GM12878 (cell line): ENCODE data around the gene RBM42. TPM values are rescaled to one million over a fixed set of nuclear protein-coding genes. Genes with fewer than 3 reads are reported as not detected.

ENCODE experiments used
- ATF3 ChIP-seq: IDR thresholded peaks from 2 replicates; pipeline ENCODE4 v1.6.1; 2011; ENCODE audit warnings: low read depth, mild to moderate bottlenecking, low read length, moderate library complexity, borderline replicate concordance; ENCODE audit errors: extremely low read depth
- CEBPB ChIP-seq, 2 experiments: fragments of 150-350 bp in 1 of 2; IDR thresholded peaks; 2 replicates each; pipeline ENCODE4 v1.6.1; 2012 to 2014; ENCODE audit warnings: low read depth in 2 of 2, low read length in 2 of 2, borderline replicate concordance in 1 of 2, inconsistent platforms in 1 of 2
- CHD2 ChIP-seq: IDR thresholded peaks from 2 replicates; pipeline ENCODE4 v1.6.1; 2011; ENCODE audit warnings: low read depth, low read length, improper control_type of control experiment, borderline replicate concordance
- FOXK2 ChIP-seq: fragments of 450-650 bp; IDR thresholded peaks from 2 replicates; pipeline ENCODE4 v1.6.1; 2017; ENCODE audit warnings: mild to moderate bottlenecking, moderate library complexity
- HDAC6 ChIP-seq: fragments of 200-600 bp; sonication (generic); IDR thresholded peaks from one replicate; pipeline ENCODE4 v1.8.0; 2017; ENCODE audit warnings: antibody characterized with exemption; ENCODE audit not compliant: unreplicated experiment
- IKZF2 ChIP-seq, 2 experiments: fragments of 450-650 bp; IDR thresholded peaks; 2 replicates each; pipeline ENCODE4 v1.6.1; 2017; ENCODE audit warnings: mild to moderate bottlenecking in 2 of 2, moderate library complexity in 2 of 2
- KAT2A ChIP-seq: conservative IDR thresholded peaks from 2 replicates; pipeline ENCODE4 v1.6.1; 2011; ENCODE audit warnings: low read depth, low read length; ENCODE audit not compliant: control insufficient read depth
- KLF5 ChIP-seq: fragments of 450-650 bp; IDR thresholded peaks from 2 replicates; pipeline ENCODE4 v1.6.1; 2014; ENCODE audit warnings: mild to moderate bottlenecking; ENCODE audit not compliant: partially characterized antibody
- NFYA ChIP-seq: IDR thresholded peaks from 2 replicates; pipeline ENCODE4 v1.6.1; 2011; ENCODE audit warnings: low read depth, mild to moderate bottlenecking, low read length, improper control_type of control experiment, borderline replicate concordance
- NKRF ChIP-seq: fragments of 450-650 bp; conservative IDR thresholded peaks from 2 replicates; pipeline ENCODE4 v1.6.1; 2017; ENCODE audit warnings: mild to moderate bottlenecking, moderate library complexity
- PAX5 ChIP-seq: IDR thresholded peaks from 2 replicates; pipeline ENCODE4 v1.6.1; 2011; ENCODE audit warnings: low read depth, low read length, borderline replicate concordance
- PAX8 ChIP-seq: fragments of 450-650 bp; IDR thresholded peaks from 2 replicates; pipeline ENCODE4 v1.6.1; 2017; ENCODE audit warnings: mild to moderate bottlenecking, moderate library complexity
- SIN3A ChIP-seq: IDR thresholded peaks from 2 replicates; pipeline ENCODE4 v1.6.1; 2012; ENCODE audit warnings: low read depth, low read length, improper control_type of control experiment
- SMC3 ChIP-seq: IDR thresholded peaks from 2 replicates; pipeline ENCODE4 v1.6.1; 2011; ENCODE audit warnings: low read length, improper control_type of control experiment, borderline replicate concordance
- SP1 ChIP-seq: IDR thresholded peaks from one replicate; pipeline ENCODE4 v1.6.1; 2011; ENCODE audit warnings: low read depth, low read length
- SUPT20H ChIP-seq: IDR thresholded peaks from 2 replicates; pipeline ENCODE4 v1.6.1; 2011; ENCODE audit warnings: low read depth, mild to moderate bottlenecking, low read length, moderate library complexity, borderline replicate concordance; ENCODE audit not compliant: control insufficient read depth
- TAF1 ChIP-seq: IDR thresholded peaks from 2 replicates; pipeline ENCODE4 v1.6.1; 2011; ENCODE audit warnings: mild to moderate bottlenecking, low read depth, low read length, borderline replicate concordance
- USF1 ChIP-seq: IDR thresholded peaks from 2 replicates; pipeline ENCODE4 v1.6.1; 2011; ENCODE audit warnings: borderline replicate concordance, low read depth, mild to moderate bottlenecking, moderate library complexity, mixed read lengths, low read length; ENCODE audit not compliant: insufficient read depth; ENCODE audit errors: extremely low read length
- ZNF217 ChIP-seq: fragments of 450-650 bp; IDR thresholded peaks from 2 replicates; pipeline ENCODE4 v1.6.1; 2017; ENCODE audit warnings: antibody characterized with exemption, mild to moderate bottlenecking
- ZNF24 ChIP-seq: fragments of 450-650 bp; IDR thresholded peaks from 2 replicates; pipeline ENCODE4 v1.6.1; 2017; ENCODE audit warnings: antibody characterized with exemption, mild to moderate bottlenecking
- ZNF274 ChIP-seq: IDR thresholded peaks from one replicate; pipeline ENCODE4 v1.8.0; 2011; ENCODE audit not compliant: insufficient read length, insufficient read depth
- ZNF592 ChIP-seq: fragments of 450-650 bp; IDR thresholded peaks from 2 replicates; pipeline ENCODE4 v1.6.1; 2017; ENCODE audit warnings: mild to moderate bottlenecking, moderate library complexity
- polyA plus RNA-seq, 11 experiments: library from polyadenylated mRNA; depleted of rRNA in 4 of 11; unstranded in 6 of 11; stranded (reverse) in 5 of 11; fragments of >200 nt; fragmentation: Nextera tagmentation in 4 of 11; fragmentation: Illumina TruSeq in 1 of 11; extraction: Ambion mirVana in 4 of 11; extraction: Trizol in 1 of 11; gene quantifications; 1 replicate in 1 of 11; 2 replicates in 10 of 11; pipeline versions ENCODE4 v1.2.1 to v1.2.3, GENCODE V29; 2011 to 2016; ENCODE audit warnings: inconsistent platforms in 2 of 11, missing spikeins in 2 of 11, low read depth in 1 of 11
- total RNA-seq, 4 experiments: library from RNA; depleted of rRNA in 3 of 4; stranded (reverse); fragments of >200 nt in 3 of 4; fragmentation: Illumina TruSeq in 1 of 4; extraction: Trizol in 1 of 4; gene quantifications; 2 replicates each; pipeline versions ENCODE4 v1.2.1 to v1.2.3, GENCODE V29; 2013 to 2021

The RBM42 gene
- total and polyA plus RNA-seq, 10 of the 15 experiments (the other 5 are each of a cell fraction or from before 2014, with no cell fraction given): 4.2 to 117 (median 48.5) TPM

GRCh38 chr19:35643255-35644205 is 14.7 kb downstream of the RBM42 start (continued):
- TF ChIP-seq ZNF24 (no peak), NFYA (no peak), ZNF217 (no peak), IKZF2 (IDR thresholded peaks at IDR 0.05) (0 out of 4 replicates have a peak, but pooled peaks of 1 of the 2 experiments have one; percentile 10), SMC3 (0 out of 2 replicates have a peak, but pooled peaks have one; percentile 10), PAX5 (0 out of 2 replicates have a peak, but pooled peaks have one; percentile 2), KLF5 (peak; percentile 99), PAX8 (no peak), ZNF274 (no peak), SP1 (peak; percentile 66), TAF1 (peak; percentile 83), SUPT20H (no peak), NKRF (peak; percentile 78), SIN3A (no peak; the same call in 1 of the 2 replicates), ATF3 (no peak), HDAC6 (no peak), FOXK2 (peak; percentile 98), KAT2A (no peak), CEBPB (IDR thresholded peaks at IDR 0.05; ENCODE audit: borderline replicate concordance in 1 of 2, low read depth in 2 of 2, low read length in 2 of 2) (no peak), ZNF592 (no peak), CHD2 (0 out of 2 replicates have a peak, but pooled peaks have one; percentile 23), USF1 (no peak)
